ENCODE measurements around the gene PCSK6. TPM values are rescaled to one million over a fixed set of nuclear protein-coding genes. Genes with fewer than 3 reads are reported as not detected.
A peak's percentile ranks its signal among the peaks of the same experiment; 100 is the strongest.

Gene PCSK6
- total and polyA plus RNA-seq, 3 experiments from 2014 or later = 0.74 to 1.7 (median 0.95) TPM

DNA sequence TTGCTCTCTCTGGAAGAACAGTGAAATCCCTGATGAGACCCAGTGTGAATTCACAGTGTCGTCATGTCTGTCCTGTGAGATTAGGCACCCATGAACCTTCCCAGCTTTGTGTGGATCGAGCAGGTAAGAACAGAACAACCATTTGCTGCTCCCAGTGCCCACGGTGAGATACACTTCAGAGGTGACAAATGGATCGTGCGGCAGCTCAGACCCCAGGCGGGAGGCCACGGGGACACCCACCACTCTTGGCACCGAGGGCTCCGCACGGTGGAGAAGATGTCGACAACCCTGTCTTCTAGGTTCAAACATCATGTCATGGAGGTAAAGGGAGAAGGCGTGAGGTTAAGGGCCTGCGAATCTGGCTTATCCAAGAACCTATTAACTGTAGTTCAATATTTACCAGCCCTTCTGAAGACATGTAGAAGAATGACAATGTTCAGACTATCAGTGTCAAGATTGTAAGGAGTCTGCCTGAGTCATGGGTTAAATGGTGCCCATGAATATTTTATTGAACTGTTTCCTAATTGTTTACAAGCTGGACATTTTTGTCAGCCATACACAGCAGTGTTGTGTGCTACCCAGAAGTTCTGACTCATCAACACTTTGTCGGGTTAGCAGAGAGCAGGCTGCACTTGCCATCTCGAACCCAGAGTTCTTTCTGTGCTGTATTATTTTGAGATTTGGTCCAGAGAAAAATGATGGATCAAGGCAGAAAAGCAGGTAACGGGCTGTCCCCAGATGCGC is 15.5 kb upstream of the PCSK6 start:
- H3K36me3 ChIP-seq (ENCODE audit: insufficient read depth, low read length) = no peaks in the 10 kb centered on the region
- POLR2A ChIA-PET = no interaction called here
- peaks cover 12 to 35% of the 10 kb centered on the region in 2 donors for H3K27me3 Mint-ChIP-seq

DNA sequence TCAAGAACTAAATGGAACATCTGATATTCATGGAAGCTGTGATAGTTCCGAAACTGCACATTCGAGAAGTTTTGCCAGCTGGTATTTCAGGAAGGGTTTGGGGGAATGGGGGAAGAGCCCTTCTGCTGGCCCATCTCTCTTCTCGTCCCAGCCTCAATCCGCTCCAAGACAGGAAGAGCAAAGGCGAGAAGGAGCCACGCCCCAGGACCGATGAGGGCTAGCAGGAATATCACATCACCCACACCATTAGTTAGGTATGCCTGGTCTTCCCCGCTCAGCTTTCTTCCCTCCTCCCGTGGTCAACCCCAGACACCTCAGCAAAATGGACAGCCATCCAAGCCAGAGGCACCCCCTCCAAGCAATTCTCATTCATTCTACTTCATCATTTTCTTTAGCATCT is 14.9 kb upstream of the PCSK6 start:
- no peaks in the 10 kb centered on the region for H3K9me3 Mint-ChIP-seq
- no peak overlapping the region for H3K4me3 Mint-ChIP-seq
- H3K36me3 Mint-ChIP-seq = no peaks in the 10 kb centered on the region
- peaks cover 12 to 40% of the 10 kb centered on the region in 2 donors for H3K27me3 Mint-ChIP-seq
- H3K9me3 ChIP-seq (ENCODE audit: low read length) = no peaks in the 10 kb centered on the region
- DNase-seq = no peak
- H3K4me1 ChIP-seq (ENCODE audit: insufficient read depth, low read length) = no peaks in the 10 kb centered on the region
- H3K4me3 ChIP-seq (ENCODE audit: low read length) = no peak overlapping the region
- H3K27me3 ChIP-seq (ENCODE audit: insufficient read depth, low read length, poor library complexity, severe bottlenecking) = no peaks in the 10 kb centered on the region
- no peak overlapping the region for H3K27ac ChIP-seq (ENCODE audit: low read depth, low read length)
- ChIA-PET CTCF (no interaction called here), POLR2A (no interaction called here)
- no peaks in the 10 kb centered on the region for H3K36me3 ChIP-seq (ENCODE audit: insufficient read depth, low read length)
- no peak overlapping the region for H3K27ac Mint-ChIP-seq
- peaks cover 4 to 8% (median 5%) of the 10 kb centered on the region in 3 donors for H3K4me1 Mint-ChIP-seq

More for the DNA sequence above, 15.5 kb upstream of the PCSK6 start:
- H3K27ac ChIP-seq (ENCODE audit: low read depth, low read length) = no peak overlapping the region
- H3K27me3 ChIP-seq (ENCODE audit: insufficient read depth, low read length, poor library complexity, severe bottlenecking) = no peaks in the 10 kb centered on the region
- no peaks in the 10 kb centered on the region for H3K4me1 ChIP-seq (ENCODE audit: insufficient read depth, low read length)
- Mint-ChIP-seq H3K36me3 (no peaks in the 10 kb centered on the region), H3K9me3 (no peaks in the 10 kb centered on the region), H3K4me1 (peaks cover 4 to 8% (median 5%) of the 10 kb centered on the region in 3 donors), H3K27ac (no peak overlapping the region), H3K4me3 (no peak overlapping the region)
- CTCF ChIA-PET = no interaction called here
- no peak for DNase-seq
- H3K4me3 ChIP-seq (ENCODE audit: low read length) = no peak overlapping the region
- no peaks in the 10 kb centered on the region for H3K9me3 ChIP-seq (ENCODE audit: low read length)

DNA sequence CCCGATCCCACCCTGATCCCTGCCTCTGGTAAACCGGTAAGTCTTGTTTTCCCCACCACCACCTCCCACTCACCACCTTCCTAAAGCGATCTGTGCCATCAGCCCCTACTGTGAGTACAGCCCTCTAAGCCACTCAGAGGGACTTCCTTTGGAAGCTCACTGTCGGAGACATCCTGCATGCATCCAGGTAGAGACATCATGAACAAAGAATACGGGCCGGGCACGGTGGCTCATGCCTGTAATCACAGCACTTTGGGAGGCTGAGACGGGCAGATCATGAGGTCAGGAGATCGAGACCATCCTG is 13.7 kb upstream of the PCSK6 start:
- Mint-ChIP-seq H3K9me3 (no peaks in the 10 kb centered on the region), H3K27me3 (peaks cover 14 to 48% of the 10 kb centered on the region in 2 donors), H3K4me1 (peaks cover 4 to 8% (median 5%) of the 10 kb centered on the region in 3 donors), H3K4me3 (no peak overlapping the region), H3K27ac (no peak overlapping the region), H3K36me3 (no peaks in the 10 kb centered on the region)
- H3K9me3 ChIP-seq (ENCODE audit: low read length) = no peaks in the 10 kb centered on the region
- ChIA-PET CTCF (no interaction called here), POLR2A (no interaction called here)
- no peaks in the 10 kb centered on the region for H3K36me3 ChIP-seq (ENCODE audit: insufficient read depth, low read length)
- H3K4me3 ChIP-seq (ENCODE audit: low read length) = no peak overlapping the region
- H3K4me1 ChIP-seq (ENCODE audit: insufficient read depth, low read length) = no peaks in the 10 kb centered on the region
- DNase-seq = no peak
- no peaks in the 10 kb centered on the region for H3K27me3 ChIP-seq (ENCODE audit: insufficient read depth, low read length, poor library complexity, severe bottlenecking)
- no peak overlapping the region for H3K27ac ChIP-seq (ENCODE audit: low read depth, low read length)

DNA sequence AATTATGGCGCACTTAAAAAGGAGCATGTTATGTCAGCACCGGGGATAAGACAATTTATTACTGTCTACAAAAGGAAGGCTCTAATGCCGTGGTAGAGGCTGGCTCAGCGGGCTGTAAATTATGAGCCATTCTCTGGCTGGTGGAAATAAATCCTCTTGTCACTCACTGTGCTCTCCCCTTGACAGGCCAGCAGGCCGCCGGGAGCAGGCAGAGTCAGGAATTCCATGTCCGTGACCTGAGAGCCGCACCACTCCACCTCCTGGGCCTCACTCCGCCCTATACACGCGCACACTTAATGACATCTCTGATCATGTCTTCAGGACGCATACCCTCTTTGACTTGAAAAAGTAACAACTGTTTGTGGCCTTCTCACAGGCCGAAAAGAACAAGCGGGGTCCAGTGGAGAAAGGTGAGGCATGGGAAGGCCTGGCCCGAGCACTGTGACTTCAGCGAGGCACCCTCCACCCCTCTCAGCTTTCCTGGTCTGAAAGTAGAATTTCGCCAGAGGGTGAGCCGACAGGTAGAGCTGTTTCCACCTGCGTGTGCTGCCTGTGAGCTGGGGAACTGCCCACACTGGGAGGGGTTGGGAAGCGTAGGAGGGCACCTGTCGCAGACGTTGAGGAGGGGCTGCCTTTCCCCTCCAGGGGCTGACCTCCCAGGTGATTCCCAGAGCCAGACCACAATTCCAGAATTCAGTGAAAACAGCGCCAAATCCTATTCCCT is 13.2 kb upstream of the PCSK6 start:
- DNase-seq = no peak
- Mint-ChIP-seq H3K27ac (no peak overlapping the region), H3K27me3 (peaks cover 19 to 53% of the 10 kb centered on the region in 2 donors), H3K4me3 (no peak overlapping the region), H3K36me3 (peaks cover 0 to 3% (median 0%) of the 10 kb centered on the region in 3 donors), H3K9me3 (no peaks in the 10 kb centered on the region), H3K4me1 (peaks cover 4 to 8% (median 5%) of the 10 kb centered on the region in 3 donors)
- Histone ChIP-seq H3K27ac (ENCODE audit: low read depth, low read length) (no peak overlapping the region), H3K4me3 (ENCODE audit: low read length) (no peak overlapping the region), H3K4me1 (ENCODE audit: insufficient read depth, low read length) (no peaks in the 10 kb centered on the region), H3K36me3 (ENCODE audit: insufficient read depth, low read length) (no peaks in the 10 kb centered on the region), H3K27me3 (ENCODE audit: insufficient read depth, low read length, poor library complexity, severe bottlenecking) (no peaks in the 10 kb centered on the region), H3K9me3 (ENCODE audit: low read length) (no peaks in the 10 kb centered on the region)
- ChIA-PET POLR2A (no interaction called here), CTCF (interaction anchor here (1.2 kb wide), 1 partner anchor 10 kb away, joined by 4 read pairs; no protein-coding TSS in a partner anchor)

DNA sequence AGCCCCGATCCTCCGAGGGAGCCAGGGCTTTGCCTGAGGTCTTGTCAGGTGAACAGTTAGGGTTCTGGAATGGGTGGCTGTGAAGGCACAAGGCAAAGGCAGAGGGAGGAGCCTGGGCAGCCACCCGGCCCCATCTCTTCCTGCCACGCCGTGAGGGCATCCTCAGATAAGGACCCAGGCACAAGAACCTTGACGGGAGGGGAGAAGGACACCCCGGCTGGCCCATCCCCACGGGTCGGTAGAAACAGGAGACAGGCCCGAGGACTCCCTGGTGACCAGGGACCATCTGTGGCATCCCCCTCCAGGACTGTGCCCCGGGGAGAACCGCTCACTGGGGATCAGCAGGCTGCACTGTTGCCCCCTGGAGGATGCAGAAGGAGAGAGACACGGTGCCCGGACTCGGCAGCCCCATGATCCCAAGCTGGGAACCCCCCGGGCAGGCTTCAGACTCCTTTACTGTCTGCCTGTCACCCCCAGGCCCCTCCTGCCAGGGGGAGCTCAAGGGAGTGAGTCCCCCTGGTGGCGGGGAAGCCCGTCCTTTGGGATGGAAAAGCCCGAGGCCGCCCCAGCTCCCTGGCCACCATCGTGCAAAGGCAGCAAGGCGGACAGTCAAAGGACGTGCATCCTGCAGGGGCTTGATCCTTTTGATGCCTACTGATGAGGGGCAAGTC is 12.3 kb upstream of the PCSK6 start:
- Mint-ChIP-seq H3K36me3 (peaks cover 0 to 4% (median 0%) of the 10 kb centered on the region in 3 donors), H3K4me3 (peak overlapping the region in 5 of 7 donors; percentile 18 to 78 (median 38)), H3K4me1 (peaks cover 4 to 13% (median 5%) of the 10 kb centered on the region in 3 donors), H3K27ac (peak overlapping the region in 1 of 8 donors; percentile 22), H3K9me3 (no peaks in the 10 kb centered on the region), H3K27me3 (peaks cover 22 to 62% of the 10 kb centered on the region in 2 donors)
- DNase-seq = peak in 3 of 5 donors; percentile 19 to 43 (median 20)
- ChIA-PET POLR2A (no interaction called here), CTCF (interaction anchor here (1.2 kb wide), 1 partner anchor 9 kb away, joined by 4 read pairs; no protein-coding TSS in a partner anchor)
- H3K4me3 ChIP-seq (ENCODE audit: low read length) = no peak overlapping the region
- no peaks in the 10 kb centered on the region for H3K36me3 ChIP-seq (ENCODE audit: insufficient read depth, low read length)
- H3K27ac ChIP-seq (ENCODE audit: low read depth, low read length) = no peak overlapping the region
- H3K9me3 ChIP-seq (ENCODE audit: low read length) = no peaks in the 10 kb centered on the region
- H3K4me1 ChIP-seq (ENCODE audit: insufficient read depth, low read length) = no peaks in the 10 kb centered on the region
- no peaks in the 10 kb centered on the region for H3K27me3 ChIP-seq (ENCODE audit: insufficient read depth, low read length, poor library complexity, severe bottlenecking)

DNA sequence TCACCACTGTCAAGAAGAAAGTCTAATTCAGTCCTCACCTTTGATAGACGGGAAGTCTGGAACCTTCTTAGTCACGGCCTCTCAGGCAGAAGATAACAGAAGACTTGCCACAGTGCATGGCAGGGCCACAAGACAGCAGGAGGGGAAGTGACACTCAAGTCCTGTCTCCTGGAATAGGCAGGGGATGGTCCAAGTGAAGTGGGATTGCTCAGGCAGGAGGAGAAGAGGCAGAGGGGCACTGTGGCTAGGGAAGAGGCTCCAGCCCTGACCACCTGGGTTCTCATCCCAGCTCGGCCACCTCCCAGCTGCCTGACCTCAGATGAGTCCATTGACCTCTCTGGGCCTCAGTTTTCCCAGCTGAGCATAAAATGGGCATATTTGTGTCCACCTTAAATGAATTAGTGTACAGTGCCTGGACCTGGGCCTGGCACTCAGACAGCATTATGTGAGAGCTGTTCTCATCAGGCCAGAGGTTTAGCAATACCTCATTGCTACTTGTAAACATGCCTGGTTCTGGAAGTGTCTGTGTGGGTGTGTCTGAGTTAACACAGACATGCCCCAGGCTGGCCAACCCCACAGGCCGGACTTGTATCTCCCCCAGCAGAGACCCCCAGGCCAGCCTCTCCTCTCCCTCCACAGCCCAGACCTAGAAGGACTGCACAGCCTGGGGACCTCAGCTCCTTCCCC is 11.5 kb upstream of the PCSK6 start:
- Histone ChIP-seq H3K27ac (ENCODE audit: low read depth, low read length) (no peak overlapping the region), H3K27me3 (ENCODE audit: insufficient read depth, low read length, poor library complexity, severe bottlenecking) (no peaks in the 10 kb centered on the region), H3K4me3 (ENCODE audit: low read length) (no peak overlapping the region), H3K4me1 (ENCODE audit: insufficient read depth, low read length) (no peaks in the 10 kb centered on the region), H3K36me3 (ENCODE audit: insufficient read depth, low read length) (no peaks in the 10 kb centered on the region), H3K9me3 (ENCODE audit: low read length) (no peaks in the 10 kb centered on the region)
- ChIA-PET CTCF (no interaction called here), POLR2A (no interaction called here)
- Mint-ChIP-seq H3K9me3 (no peaks in the 10 kb centered on the region), H3K4me1 (peaks cover 4 to 14% (median 8%) of the 10 kb centered on the region in 3 donors), H3K4me3 (peak overlapping the region in 1 of 7 donors; percentile 27), H3K27me3 (peaks cover 26 to 69% of the 10 kb centered on the region in 2 donors), H3K27ac (no peak overlapping the region), H3K36me3 (peaks cover 0 to 4% (median 0%) of the 10 kb centered on the region in 3 donors)
- no peak for DNase-seq

DNA sequence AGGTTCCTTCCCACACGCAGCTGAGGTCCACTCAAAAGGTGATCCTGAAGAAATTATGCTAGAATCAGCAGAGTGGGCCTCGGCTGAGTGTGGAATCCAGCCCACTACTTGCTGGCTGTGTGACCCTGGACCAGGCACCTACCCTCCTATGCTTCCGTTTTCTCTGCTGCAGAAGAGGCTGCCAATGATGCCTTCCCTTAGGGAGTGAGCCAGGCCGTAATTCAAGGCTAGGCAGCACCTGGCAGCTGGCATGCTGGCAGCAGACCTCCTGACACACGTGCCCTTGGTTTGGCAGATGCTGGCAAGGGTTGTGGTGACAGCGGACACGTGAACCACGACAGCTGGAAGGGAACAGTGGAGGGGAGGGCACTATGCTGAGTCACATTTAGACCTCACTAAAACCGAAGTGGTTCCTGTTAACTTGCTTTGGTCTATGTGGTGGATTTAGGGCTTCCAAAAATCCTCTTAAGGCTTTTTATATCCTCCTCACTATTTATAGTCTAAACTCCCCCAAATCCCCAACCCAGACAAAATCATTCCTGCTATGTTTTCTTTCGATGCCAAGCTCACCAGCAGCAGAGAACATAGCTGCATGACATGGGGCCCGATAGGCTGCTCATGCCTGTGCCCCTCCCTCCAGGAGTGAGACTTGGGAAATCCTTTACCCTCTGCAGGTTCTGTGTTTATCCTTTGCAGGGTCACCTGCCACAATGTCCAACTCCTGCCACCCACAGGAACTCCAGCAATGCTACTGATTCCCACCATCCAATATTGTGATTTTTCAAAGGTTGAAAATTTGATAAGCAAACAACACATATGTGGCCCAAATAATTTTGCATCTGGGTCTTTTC is 10.6 kb upstream of the PCSK6 start:
- ChIA-PET CTCF (no interaction called here), POLR2A (no interaction called here)
- H3K27ac ChIP-seq (ENCODE audit: low read depth, low read length) = no peak overlapping the region
- no peaks in the 10 kb centered on the region for H3K36me3 ChIP-seq (ENCODE audit: insufficient read depth, low read length)
- no peak overlapping the region for H3K4me3 ChIP-seq (ENCODE audit: low read length)
- Mint-ChIP-seq H3K36me3 (peaks cover 0 to 4% (median 0%) of the 10 kb centered on the region in 3 donors), H3K27ac (peak overlapping the region in 1 of 8 donors; percentile 21), H3K9me3 (no peaks in the 10 kb centered on the region), H3K4me3 (no peak overlapping the region), H3K27me3 (peaks cover 28 to 74% of the 10 kb centered on the region in 2 donors), H3K4me1 (peaks cover 4 to 14% (median 8%) of the 10 kb centered on the region in 3 donors)
- DNase-seq = no peak
- H3K9me3 ChIP-seq (ENCODE audit: low read length) = no peaks in the 10 kb centered on the region
- H3K27me3 ChIP-seq (ENCODE audit: insufficient read depth, low read length, poor library complexity, severe bottlenecking) = no peaks in the 10 kb centered on the region
- no peaks in the 10 kb centered on the region for H3K4me1 ChIP-seq (ENCODE audit: insufficient read depth, low read length)

Data from CD8-positive, alpha-beta memory T cell (primary cell).